ENCODE data around the gene SOCS7.
A peak's percentile ranks its signal among the peaks of the same experiment; 100 is the strongest.

The SOCS7 gene

GRCh38 chr17:38338053-38338452 lies 13.6 kb upstream of the SOCS7 start:
- no peak for DNase-seq

- no peak for DNase-seq
Measured at GRCh38 chr17:38338535-38338934, 13.1 kb upstream of the SOCS7 start.

GRCh38 chr17:38339891-38340290 lies 11.8 kb upstream of the SOCS7 start:
- no peak for DNase-seq

GRCh38 chr17:38341035-38341721 lies 10.5 kb upstream of the SOCS7 start:
- DNase-seq: peak; percentile 44

- DNase-seq: no peak
Measured at GRCh38 chr17:38342886-38343607, 8.6 kb upstream of the SOCS7 start.

- DNase-seq: no peak
Measured at GRCh38 chr17:38343608-38344419, 7.8 kb upstream of the SOCS7 start, which contains the start of gene GPR179. GPR179 (minus strand) TSS chr17:38343956; CDS start chr17:38343789, 167 bp downstream.

GRCh38 chr17:38344420-38344745 lies 7.3 kb upstream of the SOCS7 start:
- no peak for DNase-seq

- DNase-seq: no peak
Measured at GRCh38 chr17:38345743-38346142, 5.9 kb upstream of the SOCS7 start.

- DNase-seq: peak; percentile 94
Measured at GRCh38 chr17:38349097-38349730, 2.4 kb upstream of the SOCS7 start.

GRCh38 chr17:38350035-38350434 lies 1.6 kb upstream of the SOCS7 start:
- no peak for DNase-seq

- peak; percentile 52 for DNase-seq
Measured at GRCh38 chr17:38352245-38353085, 821 bp downstream of the SOCS7 start.

GRCh38 chr17:38353086-38353604 lies 1.5 kb downstream of the SOCS7 start:
- DNase-seq: no peak

GRCh38 chr17:38353668-38354067 lies 2.0 kb downstream of the SOCS7 start:
- DNase-seq: no peak

- DNase-seq: no peak
Measured at GRCh38 chr17:38354466-38354865, 2.8 kb downstream of the SOCS7 start.

- DNase-seq: no peak
Measured at GRCh38 chr17:38355251-38355650, 3.6 kb downstream of the SOCS7 start.

- no peak for DNase-seq
Measured at GRCh38 chr17:38357486-38358123, 6.0 kb downstream of the SOCS7 start.

- DNase-seq: no peak
Measured at GRCh38 chr17:38358586-38359513, 7.2 kb downstream of the SOCS7 start.

GRCh38 chr17:38361694-38362465 lies 10.2 kb downstream of the SOCS7 start:
- no peak for DNase-seq

GRCh38 chr17:38363016-38363415 lies 11.4 kb downstream of the SOCS7 start:
- DNase-seq: no peak

- no peak for DNase-seq
Measured at GRCh38 chr17:38364741-38365140, 13.1 kb downstream of the SOCS7 start.
